ENCODE data around the gene HDAC10. TPM values are rescaled to one million over a fixed set of nuclear protein-coding genes. Genes with fewer than 3 reads are reported as not detected.

Gene HDAC10
- total RNA-seq, 2 donors from 2014 or later = 55.2 to 60.0 TPM

DNA sequence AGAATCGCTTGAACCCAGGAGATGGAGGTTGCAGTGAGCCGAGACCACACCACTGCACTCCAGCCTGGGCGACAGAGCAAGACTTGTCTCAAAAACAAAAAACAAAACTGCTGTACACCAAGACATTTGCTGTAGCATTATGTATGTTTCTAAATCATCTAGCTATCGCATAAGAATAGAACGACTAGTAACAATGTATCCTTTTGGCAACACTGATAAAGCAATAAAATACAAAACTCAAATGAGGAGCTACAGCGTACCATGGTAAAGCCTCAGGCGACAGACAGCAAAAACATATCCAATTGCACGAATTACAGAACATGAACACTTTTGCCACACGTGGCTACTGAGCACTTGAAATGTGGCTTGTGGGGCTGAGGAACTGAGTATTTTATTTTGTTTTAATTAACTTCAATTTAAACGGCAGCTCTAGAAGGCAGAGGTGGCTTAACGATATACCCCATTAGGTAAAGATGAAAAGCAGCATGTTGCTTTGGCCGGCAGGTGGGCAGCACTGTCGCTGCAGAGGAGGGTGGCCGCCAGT is 8.6 kb downstream of the HDAC10 start:
- Histone ChIP-seq H3K27ac (no peak overlapping the region), H3K9me3 (no peaks in the 10 kb centered on the region), H3K36me3 (peaks cover 17% of the 10 kb centered on the region), H3K4me1 (ENCODE audit: control insufficient read depth in 1 of 2, low read depth in 2 of 2) (peaks cover 29 to 44% of the 10 kb centered on the region in 2 donors), H3K27me3 (replicated peaks; ENCODE audit: insufficient read depth) (no peaks in the 10 kb centered on the region), H3K4me3 (peak overlapping the region; percentile 89)
- DNase-seq (ENCODE audit: low spot score) = no peak
- no peak for TF ChIP-seq CTCF (IDR thresholded peaks at IDR 0.05)
- no peak for ATAC-seq (ENCODE audit: insufficient number of reproducible peaks, low FRiP score, low read depth)

- H3K27me3 ChIP-seq (replicated peaks; ENCODE audit: insufficient read depth) = no peaks in the 10 kb centered on the region
- H3K36me3 ChIP-seq = peaks cover 25% of the 10 kb centered on the region
- no peak for ATAC-seq (ENCODE audit: insufficient number of reproducible peaks, low FRiP score, low read depth)
- no peak for TF ChIP-seq CTCF (IDR thresholded peaks at IDR 0.05)
- peaks cover 21 to 27% of the 10 kb centered on the region in 2 donors for H3K4me1 ChIP-seq (ENCODE audit: control insufficient read depth in 1 of 2, low read depth in 2 of 2)
- H3K4me3 ChIP-seq = no peak overlapping the region
- no peak overlapping the region for H3K27ac ChIP-seq
- DNase-seq (ENCODE audit: low spot score) = no peak
- no peaks in the 10 kb centered on the region for H3K9me3 ChIP-seq
These were observed 12.3 kb downstream of the HDAC10 start for GRCh38 chr22:50238755-50239154.

- no peak for TF ChIP-seq CTCF (IDR thresholded peaks at IDR 0.05)
- no peak overlapping the region for H3K4me3 ChIP-seq
- peaks cover 32% of the 10 kb centered on the region for H3K36me3 ChIP-seq
These were observed 14.2 kb downstream of the HDAC10 start for GRCh38 chr22:50236731-50237409.

GRCh38 chr22:50233223-50233622 is 17.8 kb downstream of the HDAC10 start:
- Histone ChIP-seq H3K4me3 (no peak overlapping the region), H3K36me3 (peaks cover 27% of the 10 kb centered on the region), H3K27ac (no peak overlapping the region), H3K9me3 (no peaks in the 10 kb centered on the region), H3K4me1 (ENCODE audit: control insufficient read depth in 1 of 2, low read depth in 2 of 2) (no peaks in the 10 kb centered on the region), H3K27me3 (replicated peaks; ENCODE audit: insufficient read depth) (no peaks in the 10 kb centered on the region)
- no peak for DNase-seq (ENCODE audit: low spot score)
- ATAC-seq (ENCODE audit: insufficient number of reproducible peaks, low FRiP score, low read depth) = no peak
- no peak for TF ChIP-seq CTCF (IDR thresholded peaks at IDR 0.05)

More at GRCh38 chr22:50236731-50237409, 14.2 kb downstream of the HDAC10 start:
- DNase-seq (ENCODE audit: low spot score) = no peak
- H3K4me1 ChIP-seq (ENCODE audit: control insufficient read depth in 1 of 2, low read depth in 2 of 2) = peaks cover 7 to 8% of the 10 kb centered on the region in 2 donors
- no peaks in the 10 kb centered on the region for H3K9me3 ChIP-seq
- no peak for ATAC-seq (ENCODE audit: insufficient number of reproducible peaks, low FRiP score, low read depth)
- H3K27ac ChIP-seq = no peak overlapping the region
- no peaks in the 10 kb centered on the region for H3K27me3 ChIP-seq (replicated peaks; ENCODE audit: insufficient read depth)

DNA sequence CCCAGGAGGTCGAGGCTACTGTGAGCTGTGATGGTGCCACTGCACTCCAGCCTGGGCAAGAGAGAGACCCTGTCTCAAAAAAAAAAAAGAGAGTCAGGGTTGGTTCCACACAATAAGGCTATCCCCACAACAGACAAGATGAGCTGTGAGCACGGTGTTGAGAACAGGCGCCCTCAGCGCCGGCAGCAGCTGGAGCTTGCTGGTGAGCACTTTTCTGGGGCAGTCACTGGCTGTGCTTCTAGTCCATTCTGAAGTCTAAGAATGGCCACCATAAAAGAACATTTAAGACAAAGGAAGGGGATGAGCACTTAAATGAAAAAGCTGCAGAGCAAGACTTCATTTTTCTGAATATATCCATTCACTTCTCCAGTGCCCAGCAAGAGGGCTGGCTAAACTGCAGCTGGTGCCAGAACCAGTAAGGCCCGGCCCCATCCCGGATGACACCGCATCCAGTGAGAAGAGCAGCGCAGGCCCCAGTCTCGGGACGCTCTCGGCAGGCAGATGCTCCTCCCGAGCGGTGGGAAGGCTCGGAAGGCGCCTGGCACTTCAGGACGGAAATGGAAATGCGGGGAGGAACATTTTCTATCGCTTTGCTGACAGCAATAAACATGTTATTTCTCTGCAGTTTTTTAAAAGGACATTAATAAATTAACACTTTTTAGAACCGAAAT is 18.4 kb downstream of the HDAC10 start:
- Histone ChIP-seq H3K4me3 (no peak overlapping the region), H3K27me3 (replicated peaks; ENCODE audit: insufficient read depth) (no peaks in the 10 kb centered on the region), H3K27ac (no peak overlapping the region), H3K36me3 (peaks cover 29% of the 10 kb centered on the region), H3K9me3 (no peaks in the 10 kb centered on the region), H3K4me1 (ENCODE audit: control insufficient read depth in 1 of 2, low read depth in 2 of 2) (no peaks in the 10 kb centered on the region)
- no peak for ATAC-seq (ENCODE audit: insufficient number of reproducible peaks, low FRiP score, low read depth)
- no peak for DNase-seq (ENCODE audit: low spot score)
- TF ChIP-seq CTCF (IDR thresholded peaks at IDR 0.05) = no peak
